Stimulated activated CD8-positive, alpha-beta memory T cell treated with anti-CD3 and anti-CD28 coated beads, Interleukin-7, amount 100 ng/mL, for 24 hours (primary cell): ENCODE data around the gene KRT78.
"Not testable (repeated sequence)": the region's sequence is repeated elsewhere in the genome, so short reads cannot be mapped to it uniquely, and the experiment has no call there.

Experiments used
- DNase-seq: peaks from one replicate; pipeline ENCODE4 v3.0.0-alpha.2; 2020; ENCODE audit warnings: low read depth

The KRT78 gene

GRCh38 chr12:52871291-52872039 lies 22.7 kb upstream of the KRT78 start:
- DNase-seq = no peak

- DNase-seq = peak; percentile 79
Observed at GRCh38 chr12:52870361-52871290, 21.8 kb upstream of the KRT78 start.

- no peak for DNase-seq
Observed at GRCh38 chr12:52867642-52868041, 18.8 kb upstream of the KRT78 start.

GRCh38 chr12:52867152-52867551 lies 18.4 kb upstream of the KRT78 start:
- no peak for DNase-seq

GRCh38 chr12:52865090-52865944 lies 16.5 kb upstream of the KRT78 start:
- DNase-seq = no peak

- no peak for DNase-seq
Observed at GRCh38 chr12:52862023-52862422, 13.2 kb upstream of the KRT78 start.

- DNase-seq = no peak
Observed at GRCh38 chr12:52861511-52861910, 12.7 kb upstream of the KRT78 start.

GRCh38 chr12:52860102-52860823 lies 11.5 kb upstream of the KRT78 start:
- no peak for DNase-seq

GRCh38 chr12:52857500-52857899 lies 8.7 kb upstream of the KRT78 start:
- no peak for DNase-seq

GRCh38 chr12:52856787-52857186 lies 8.0 kb upstream of the KRT78 start:
- no peak for DNase-seq

GRCh38 chr12:52856077-52856476 lies 7.3 kb upstream of the KRT78 start:
- not testable (repeated sequence) for DNase-seq

GRCh38 chr12:52851787-52852186 lies 3.0 kb upstream of the KRT78 start:
- DNase-seq = no peak

- DNase-seq = no peak
Observed at GRCh38 chr12:52850681-52851080, 1.9 kb upstream of the KRT78 start.

GRCh38 chr12:52849511-52849910 lies 717 bp upstream of the KRT78 start:
- DNase-seq = no peak

GRCh38 chr12:52847335-52848102 lies 1.3 kb downstream of the KRT78 start:
- no peak for DNase-seq

- DNase-seq = no peak
Observed at GRCh38 chr12:52846356-52846970, 2.3 kb downstream of the KRT78 start.

GRCh38 chr12:52845946-52846345 lies 2.8 kb downstream of the KRT78 start:
- no peak for DNase-seq

GRCh38 chr12:52844386-52844785 lies 4.4 kb downstream of the KRT78 start:
- no peak for DNase-seq

GRCh38 chr12:52839436-52840105 lies 9.2 kb downstream of the KRT78 start:
- DNase-seq = no peak
